SK-N-SH treated with all-trans-retinoic acid at 6 μM for 48 hours (cell line): ENCODE data around the gene IL11RA.

ENCODE experiments used
- ATAC-seq: fragments of 200-7000 bp; cut with Tn5 transposase; 3 replicates; pipeline ENCODE4 v1.9.1; 2020; ENCODE audit warnings: mild to moderate bottlenecking, moderate library complexity
- ARNTL ChIP-seq: fragments of 450-650 bp; formaldehyde crosslinking; IDR thresholded peaks from 2 replicates; pipeline ENCODE4 v1.5.0; 2020; ENCODE audit warnings: low read depth, mild to moderate bottlenecking, moderate library complexity, borderline replicate concordance
- BACH2 ChIP-seq: fragments of 250-450 bp; sonication (Bioruptor Pico); IDR thresholded peaks from 2 replicates; pipeline ENCODE4 v1.9.0; 2021; ENCODE audit warnings: mild to moderate bottlenecking, borderline replicate concordance
- CREB5 ChIP-seq: fragments of 250-450 bp; sonication (Bioruptor Pico); IDR thresholded peaks from 2 replicates; pipeline ENCODE4 v1.5.1; 2020; ENCODE audit warnings: low read depth, mild to moderate bottlenecking, moderate library complexity
- ESRRG ChIP-seq: fragments of 250-450 bp; sonication (Bioruptor Pico); IDR thresholded peaks from 2 replicates; pipeline ENCODE4 v1.6.1; 2021; ENCODE audit warnings: mild to moderate bottlenecking
- GLIS3 ChIP-seq: fragments of 250-450 bp; sonication (Bioruptor Pico); IDR thresholded peaks from 2 replicates; pipeline ENCODE4 v1.5.0; 2020; ENCODE audit warnings: mild to moderate bottlenecking, moderate library complexity
- OSR1 ChIP-seq: fragments of 250-450 bp; sonication (Bioruptor Pico); IDR thresholded peaks from 2 replicates; pipeline ENCODE4 v1.8.0; 2022; ENCODE audit warnings: moderate library complexity, mild to moderate bottlenecking, inconsistent platforms
- POU6F1 ChIP-seq: fragments of 250-450 bp; sonication (Bioruptor Pico); IDR thresholded peaks from 2 replicates; pipeline ENCODE4 v1.8.0; 2021; ENCODE audit warnings: low read depth, mild to moderate bottlenecking, moderate library complexity, borderline replicate concordance
- PPARA ChIP-seq: fragments of 250-450 bp; sonication (Bioruptor Pico); IDR thresholded peaks from 2 replicates; pipeline ENCODE4 v1.5.0; 2020; ENCODE audit warnings: mild to moderate bottlenecking, borderline replicate concordance
- RARB ChIP-seq: fragments of 250-450 bp; sonication (Bioruptor Pico); IDR thresholded peaks from 2 replicates; pipeline ENCODE4 v1.8.0; 2021; ENCODE audit warnings: mild to moderate bottlenecking, moderate library complexity
- SNAI2 ChIP-seq: fragments of 250-450 bp; sonication (Bioruptor Pico); IDR thresholded peaks from 2 replicates; pipeline ENCODE4 v1.5.0; 2020; ENCODE audit warnings: mild to moderate bottlenecking, moderate library complexity
- TCF4 ChIP-seq: fragments of 250-450 bp; sonication (Bioruptor Pico); IDR thresholded peaks from 2 replicates; pipeline ENCODE4 v1.8.0; 2021; ENCODE audit warnings: mild to moderate bottlenecking, moderate library complexity, borderline replicate concordance
- TOX ChIP-seq: fragments of 250-450 bp; sonication (Bioruptor Pico); IDR thresholded peaks from 2 replicates; pipeline ENCODE4 v1.8.0; 2021; ENCODE audit warnings: mild to moderate bottlenecking, moderate library complexity, borderline replicate concordance
- ZC3H10 ChIP-seq: fragments of 250-450 bp; sonication (Bioruptor Pico); IDR thresholded peaks from 2 replicates; pipeline ENCODE4 v1.5.1; 2021; ENCODE audit warnings: mild to moderate bottlenecking, moderate library complexity
- ZFP3 ChIP-seq: fragments of 250-450 bp; sonication (Bioruptor Pico); IDR thresholded peaks from 2 replicates; pipeline ENCODE4 v1.5.0; 2020; ENCODE audit warnings: mild to moderate bottlenecking, moderate library complexity
- ZFP30 ChIP-seq: fragments of 450-650 bp; formaldehyde crosslinking; IDR thresholded peaks from 2 replicates; pipeline ENCODE4 v1.5.0; 2022; ENCODE audit warnings: mild to moderate bottlenecking, moderate library complexity
- ZNF565 ChIP-seq: fragments of 450-650 bp; formaldehyde crosslinking; conservative IDR thresholded peaks from 2 replicates; pipeline ENCODE4 v1.5.0; 2020; ENCODE audit warnings: low read depth, mild to moderate bottlenecking, moderate library complexity
- ZNF70 ChIP-seq: fragments of 450-650 bp; formaldehyde crosslinking; IDR thresholded peaks from 2 replicates; pipeline ENCODE4 v1.5.0; 2020; ENCODE audit warnings: mild to moderate bottlenecking, moderate library complexity
- ZNF8 ChIP-seq: fragments of 450-650 bp; formaldehyde crosslinking; IDR thresholded peaks from 2 replicates; pipeline ENCODE4 v1.5.0; 2020; ENCODE audit warnings: mild to moderate bottlenecking, moderate library complexity
- TF ChIP-seq, protein P1 (sequence below): fragments of 250-450 bp; sonication (Bioruptor Pico); IDR thresholded peaks from 2 replicates; pipeline ENCODE4 v1.5.0; 2020; ENCODE audit warnings: mild to moderate bottlenecking, moderate library complexity
- TF ChIP-seq, protein P2 (sequence below): fragments of 250-450 bp; sonication (Bioruptor Pico); IDR thresholded peaks from 2 replicates; pipeline ENCODE4 v1.8.0; 2020; ENCODE audit warnings: mild to moderate bottlenecking, moderate library complexity, borderline replicate concordance

IL11RA gene

GRCh38 chr9:34606905-34607304 lies 45.1 kb upstream of the IL11RA start:
- TF ChIP-seq ZNF8 (CRISPR knock-in tag) (no peak), ESRRG (CRISPR knock-in tag) (no peak), SNAI2 (CRISPR knock-in tag) (no peak), ZFP30 (CRISPR knock-in tag) (no peak), PPARA (CRISPR knock-in tag) (no peak), ZFP3 (CRISPR knock-in tag) (no peak), ZNF565 (CRISPR knock-in tag) (no peak), ZNF70 (CRISPR knock-in tag) (no peak), OSR1 (CRISPR knock-in tag) (no peak), BACH2 (no peak), TCF4 (CRISPR knock-in tag) (no peak), TOX (no peak), GLIS3 (CRISPR knock-in tag) (no peak), POU6F1 (CRISPR knock-in tag) (no peak), CREB5 (CRISPR knock-in tag) (no peak)
- TF ChIP-seq, protein P1, sequence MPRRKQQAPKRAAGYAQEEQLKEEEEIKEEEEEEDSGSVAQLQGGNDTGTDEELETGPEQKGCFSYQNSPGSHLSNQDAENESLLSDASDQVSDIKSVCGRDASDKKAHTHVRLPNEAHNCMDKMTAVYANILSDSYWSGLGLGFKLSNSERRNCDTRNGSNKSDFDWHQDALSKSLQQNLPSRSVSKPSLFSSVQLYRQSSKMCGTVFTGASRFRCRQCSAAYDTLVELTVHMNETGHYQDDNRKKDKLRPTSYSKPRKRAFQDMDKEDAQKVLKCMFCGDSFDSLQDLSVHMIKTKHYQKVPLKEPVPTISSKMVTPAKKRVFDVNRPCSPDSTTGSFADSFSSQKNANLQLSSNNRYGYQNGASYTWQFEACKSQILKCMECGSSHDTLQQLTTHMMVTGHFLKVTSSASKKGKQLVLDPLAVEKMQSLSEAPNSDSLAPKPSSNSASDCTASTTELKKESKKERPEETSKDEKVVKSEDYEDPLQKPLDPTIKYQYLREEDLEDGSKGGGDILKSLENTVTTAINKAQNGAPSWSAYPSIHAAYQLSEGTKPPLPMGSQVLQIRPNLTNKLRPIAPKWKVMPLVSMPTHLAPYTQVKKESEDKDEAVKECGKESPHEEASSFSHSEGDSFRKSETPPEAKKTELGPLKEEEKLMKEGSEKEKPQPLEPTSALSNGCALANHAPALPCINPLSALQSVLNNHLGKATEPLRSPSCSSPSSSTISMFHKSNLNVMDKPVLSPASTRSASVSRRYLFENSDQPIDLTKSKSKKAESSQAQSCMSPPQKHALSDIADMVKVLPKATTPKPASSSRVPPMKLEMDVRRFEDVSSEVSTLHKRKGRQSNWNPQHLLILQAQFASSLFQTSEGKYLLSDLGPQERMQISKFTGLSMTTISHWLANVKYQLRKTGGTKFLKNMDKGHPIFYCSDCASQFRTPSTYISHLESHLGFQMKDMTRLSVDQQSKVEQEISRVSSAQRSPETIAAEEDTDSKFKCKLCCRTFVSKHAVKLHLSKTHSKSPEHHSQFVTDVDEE: no peak
- ATAC-seq: no peak

GRCh38 chr9:34607331-34607730 lies 44.7 kb upstream of the IL11RA start:
- TF ChIP-seq ZNF70 (CRISPR knock-in tag) (no peak), ZNF565 (CRISPR knock-in tag) (no peak), ARNTL (CRISPR knock-in tag) (no peak), ZFP3 (CRISPR knock-in tag) (no peak), RARB (CRISPR knock-in tag) (no peak), ZC3H10 (CRISPR knock-in tag) (no peak), POU6F1 (CRISPR knock-in tag) (no peak), TCF4 (CRISPR knock-in tag) (no peak), GLIS3 (CRISPR knock-in tag) (no peak), OSR1 (CRISPR knock-in tag) (no peak)
- TF ChIP-seq, protein P2, sequence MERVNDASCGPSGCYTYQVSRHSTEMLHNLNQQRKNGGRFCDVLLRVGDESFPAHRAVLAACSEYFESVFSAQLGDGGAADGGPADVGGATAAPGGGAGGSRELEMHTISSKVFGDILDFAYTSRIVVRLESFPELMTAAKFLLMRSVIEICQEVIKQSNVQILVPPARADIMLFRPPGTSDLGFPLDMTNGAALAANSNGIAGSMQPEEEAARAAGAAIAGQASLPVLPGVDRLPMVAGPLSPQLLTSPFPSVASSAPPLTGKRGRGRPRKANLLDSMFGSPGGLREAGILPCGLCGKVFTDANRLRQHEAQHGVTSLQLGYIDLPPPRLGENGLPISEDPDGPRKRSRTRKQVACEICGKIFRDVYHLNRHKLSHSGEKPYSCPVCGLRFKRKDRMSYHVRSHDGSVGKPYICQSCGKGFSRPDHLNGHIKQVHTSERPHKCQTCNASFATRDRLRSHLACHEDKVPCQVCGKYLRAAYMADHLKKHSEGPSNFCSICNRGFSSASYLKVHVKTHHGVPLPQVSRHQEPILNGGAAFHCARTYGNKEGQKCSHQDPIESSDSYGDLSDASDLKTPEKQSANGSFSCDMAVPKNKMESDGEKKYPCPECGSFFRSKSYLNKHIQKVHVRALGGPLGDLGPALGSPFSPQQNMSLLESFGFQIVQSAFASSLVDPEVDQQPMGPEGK (CRISPR knock-in tag): no peak
- TF ChIP-seq, protein P1: no peak
- TF ChIP-seq, all 23 proteins: peak for 0
- ATAC-seq: no peak
